Kidney epithelial cell (primary cell): ENCODE data around the gene PRKCD. TPM values are rescaled to one million over a fixed set of nuclear protein-coding genes. Genes with fewer than 3 reads are reported as not detected.

Experiments
- DNase-seq: peaks from one replicate; pipeline ENCODE4 v3.0.0-alpha.2; 2010; ENCODE audit warnings: low read depth
- H3K27me3 ChIP-seq: 2 replicates; pipeline ENCODE4 v1.6.0; 2011; ENCODE audit warnings: low read length; ENCODE audit not compliant: control insufficient read depth, insufficient read depth
- H3K36me3 ChIP-seq: 2 replicates; pipeline ENCODE4 v1.5.1; 2011; ENCODE audit warnings: low read length; ENCODE audit not compliant: control insufficient read depth, insufficient read depth
- H3K4me3 ChIP-seq: 2 replicates; pipeline ENCODE4 v1.5.1; 2011; ENCODE audit warnings: low read depth, mild to moderate bottlenecking, control low read depth, low read length
- total RNA-seq: library from RNA; depleted of rRNA; stranded (reverse); fragments of >200 nt; gene quantifications from 2 replicates; pipeline ENCODE4 v1.2.3, GENCODE V29; 2015
- TF ChIP-seq, protein P1 (sequence below): IDR thresholded peaks from 2 replicates; pipeline ENCODE4 v1.5.1; 2011; ENCODE audit warnings: mild to moderate bottlenecking, moderate library complexity, low read length, control low read depth, inconsistent platforms; ENCODE audit not compliant: insufficient read depth, poor library complexity, severe bottlenecking

Gene PRKCD
- total RNA-seq, 1 donor from 2014 or later = 6.9 TPM

DNA sequence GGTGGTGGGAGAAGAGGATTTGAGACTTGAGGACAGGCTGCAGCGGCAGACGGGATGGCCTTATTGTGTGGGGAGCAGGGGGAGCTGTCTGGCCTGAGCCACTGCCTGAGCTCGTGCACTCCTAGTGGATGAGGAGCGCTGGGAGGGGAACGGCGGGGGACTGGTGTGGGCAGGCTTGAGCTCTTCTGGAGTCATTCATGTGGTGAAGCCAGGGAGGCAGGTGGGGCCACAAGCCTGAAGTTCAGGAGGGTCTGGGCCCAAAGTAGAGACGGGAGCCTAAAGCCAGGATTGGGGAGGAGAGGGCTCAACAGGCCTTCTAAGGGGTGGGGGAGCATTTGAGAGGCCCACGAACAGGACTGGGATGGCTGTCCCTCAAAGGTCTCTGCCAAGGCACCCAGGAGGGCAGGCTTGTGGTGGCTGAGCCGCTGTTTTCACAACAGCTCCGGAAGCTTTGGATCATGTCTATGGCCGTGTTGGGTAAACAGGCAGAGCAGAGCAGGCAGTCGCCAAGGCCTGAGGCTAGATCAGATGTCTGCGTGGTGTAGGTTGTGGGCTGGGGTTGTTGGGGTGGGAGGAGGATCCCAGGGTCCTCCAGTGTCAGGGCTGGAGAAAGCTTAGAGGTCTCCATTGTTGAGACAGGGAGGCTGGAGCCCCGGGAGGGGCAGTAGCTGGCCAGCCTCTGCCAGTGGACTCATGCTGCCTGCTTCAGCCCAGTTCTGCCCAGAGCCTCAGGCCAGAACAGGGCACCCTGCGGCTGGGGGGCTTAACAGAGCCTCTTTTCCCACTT, 8.2 kb downstream of the PRKCD start:
- Histone ChIP-seq H3K27me3 (no peaks in the 10 kb centered on the region), H3K36me3 (peaks cover 2% of the 10 kb centered on the region), H3K4me3 (no peak overlapping the region)
- TF ChIP-seq, protein P1, sequence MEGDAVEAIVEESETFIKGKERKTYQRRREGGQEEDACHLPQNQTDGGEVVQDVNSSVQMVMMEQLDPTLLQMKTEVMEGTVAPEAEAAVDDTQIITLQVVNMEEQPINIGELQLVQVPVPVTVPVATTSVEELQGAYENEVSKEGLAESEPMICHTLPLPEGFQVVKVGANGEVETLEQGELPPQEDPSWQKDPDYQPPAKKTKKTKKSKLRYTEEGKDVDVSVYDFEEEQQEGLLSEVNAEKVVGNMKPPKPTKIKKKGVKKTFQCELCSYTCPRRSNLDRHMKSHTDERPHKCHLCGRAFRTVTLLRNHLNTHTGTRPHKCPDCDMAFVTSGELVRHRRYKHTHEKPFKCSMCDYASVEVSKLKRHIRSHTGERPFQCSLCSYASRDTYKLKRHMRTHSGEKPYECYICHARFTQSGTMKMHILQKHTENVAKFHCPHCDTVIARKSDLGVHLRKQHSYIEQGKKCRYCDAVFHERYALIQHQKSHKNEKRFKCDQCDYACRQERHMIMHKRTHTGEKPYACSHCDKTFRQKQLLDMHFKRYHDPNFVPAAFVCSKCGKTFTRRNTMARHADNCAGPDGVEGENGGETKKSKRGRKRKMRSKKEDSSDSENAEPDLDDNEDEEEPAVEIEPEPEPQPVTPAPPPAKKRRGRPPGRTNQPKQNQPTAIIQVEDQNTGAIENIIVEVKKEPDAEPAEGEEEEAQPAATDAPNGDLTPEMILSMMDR = no peak
- no peak for DNase-seq

DNA sequence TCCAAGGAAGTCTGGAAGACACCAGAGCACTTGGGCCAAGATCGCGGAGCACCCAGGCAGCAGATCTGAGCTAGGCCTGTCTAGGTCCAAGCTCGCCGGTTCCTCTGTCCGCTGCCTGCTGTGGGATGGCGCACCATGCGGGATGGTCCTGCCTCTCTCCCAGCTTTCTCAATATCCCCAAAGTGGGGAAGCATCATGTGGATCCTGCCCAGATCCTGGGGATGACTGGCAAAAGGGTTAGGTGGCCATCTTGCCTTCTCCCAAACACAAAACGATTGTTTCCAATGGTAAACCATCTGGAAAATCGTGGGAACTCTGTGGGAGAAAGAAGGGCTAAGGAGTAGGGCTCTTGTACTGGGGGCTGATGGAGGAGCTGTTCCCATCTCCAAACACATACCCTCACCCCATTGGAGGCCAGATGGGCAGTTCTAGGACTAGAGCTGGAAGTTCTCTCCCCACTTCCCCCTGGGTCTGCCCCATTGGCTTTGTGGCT, 8.9 kb downstream of the PRKCD start:
- H3K4me3 ChIP-seq = no peak overlapping the region
- DNase-seq = no peak
- no peaks in the 10 kb centered on the region for H3K27me3 ChIP-seq
- H3K36me3 ChIP-seq = peaks cover 2% of the 10 kb centered on the region
- TF ChIP-seq, protein P1 = no peak

DNA sequence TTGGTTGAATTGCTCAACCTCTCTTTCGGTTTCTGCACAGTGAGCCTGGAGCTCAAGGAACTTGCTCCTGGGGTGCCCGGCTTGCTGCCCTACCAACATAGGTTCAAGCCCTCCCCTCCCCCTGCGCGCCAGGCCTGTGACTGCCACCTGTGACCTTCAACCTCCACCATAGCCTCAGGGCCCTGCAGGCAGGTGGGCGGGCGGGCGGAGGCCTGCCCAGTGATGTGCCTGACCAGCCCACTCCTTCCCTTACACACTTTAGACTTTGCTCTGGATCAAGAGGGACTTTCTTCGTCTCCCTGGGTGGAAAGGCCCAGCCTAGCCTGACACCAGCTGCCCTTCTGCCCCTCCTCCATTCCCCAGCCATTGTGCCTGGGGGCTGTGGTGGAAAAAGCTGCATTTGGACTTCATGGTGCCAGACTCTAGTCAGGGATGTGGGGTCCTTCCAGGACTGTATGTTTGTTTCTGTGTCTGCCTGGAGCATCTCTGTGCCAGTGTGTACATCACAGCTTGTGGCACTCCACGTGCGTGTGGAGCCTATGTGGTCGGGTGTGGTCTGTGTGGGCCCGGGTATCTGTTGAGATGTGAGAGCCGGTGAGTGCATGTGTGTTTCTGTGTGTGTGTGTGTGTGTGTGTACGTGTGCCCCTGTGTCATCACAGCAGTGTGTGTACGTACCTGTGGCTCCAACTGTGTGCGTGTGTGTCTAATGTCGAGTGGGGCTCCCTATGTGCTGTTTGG, 9.5 kb downstream of the PRKCD start:
- TF ChIP-seq, protein P1 = no peak

DNA sequence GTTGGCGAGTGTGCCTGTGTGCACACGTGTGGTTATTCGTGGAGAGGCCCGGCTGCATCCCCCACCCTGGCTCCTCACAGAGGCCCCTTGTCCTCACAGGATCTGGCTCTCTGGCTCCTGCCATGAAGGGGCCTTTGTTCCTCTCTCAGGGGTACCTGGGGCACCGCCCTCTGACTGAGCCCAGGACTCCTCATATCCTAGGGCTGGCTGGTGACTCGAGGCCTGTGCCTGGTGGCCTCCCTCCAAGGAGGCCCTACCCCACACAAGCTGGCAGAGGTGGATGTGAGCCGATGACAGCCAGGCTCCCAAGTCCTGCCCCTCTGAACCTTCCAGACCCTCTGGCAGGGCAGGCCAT, 10.0 kb downstream of the PRKCD start:
- TF ChIP-seq, protein P1 = no peak
- DNase-seq = no peak
- H3K36me3 ChIP-seq = peaks cover 2% of the 10 kb centered on the region
- H3K27me3 ChIP-seq = no peaks in the 10 kb centered on the region
- no peak overlapping the region for H3K4me3 ChIP-seq

More for the DNA sequence above, 9.5 kb downstream of the PRKCD start:
- peaks cover 2% of the 10 kb centered on the region for H3K36me3 ChIP-seq
- H3K4me3 ChIP-seq = no peak overlapping the region
- no peaks in the 10 kb centered on the region for H3K27me3 ChIP-seq
- DNase-seq = no peak

DNA sequence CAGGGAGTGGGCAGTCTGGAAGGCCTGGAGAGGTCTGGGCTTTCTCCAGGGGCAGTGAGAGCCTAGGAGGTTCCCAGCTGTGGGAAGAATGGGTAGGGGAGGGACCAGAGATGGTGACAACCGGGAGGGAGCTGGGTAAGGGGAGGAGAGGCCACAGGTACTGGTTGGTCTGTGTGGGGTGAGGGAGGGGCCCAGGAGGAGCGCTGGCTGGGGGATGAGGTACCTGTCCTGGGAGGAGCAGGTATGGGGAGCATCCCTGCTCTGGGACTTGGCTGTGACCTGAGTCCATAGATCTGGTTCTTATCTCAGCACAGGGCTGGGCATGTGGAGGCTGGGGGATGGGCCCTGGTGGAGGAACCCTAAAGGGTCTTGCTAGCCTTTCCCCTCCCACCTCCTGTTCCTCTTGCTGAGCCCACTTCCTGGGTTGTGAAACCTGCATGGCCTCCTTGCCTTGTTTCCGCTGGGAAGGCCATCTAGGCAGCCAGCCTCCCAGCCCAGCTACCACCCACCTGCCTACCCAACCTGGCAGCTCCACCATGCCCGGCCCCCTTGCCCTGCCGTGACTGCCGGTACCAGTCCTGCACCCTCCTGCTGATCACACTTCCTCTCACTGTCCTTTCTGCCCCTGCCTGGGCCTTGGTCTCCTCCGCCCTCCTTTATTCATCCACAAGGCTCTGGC, 11.0 kb downstream of the PRKCD start:
- peaks cover 2% of the 10 kb centered on the region for H3K36me3 ChIP-seq
- H3K4me3 ChIP-seq = no peak overlapping the region
- TF ChIP-seq, protein P1 = no peak
- no peak for DNase-seq
- H3K27me3 ChIP-seq = no peaks in the 10 kb centered on the region
